HepG2 (cell line): ENCODE data around the gene PSMD5. TPM values are rescaled to one million over a fixed set of nuclear protein-coding genes. Genes with fewer than 3 reads are reported as not detected.

Source experiments
- ARNT ChIP-seq: fragments of 450-650 bp; IDR thresholded peaks from 2 replicates; pipeline ENCODE4 v1.6.1; 2017
- ATAD3A ChIP-seq: sonication (generic); formaldehyde crosslinking; IDR thresholded peaks from 2 replicates; pipeline ENCODE4 v1.4.0; 2020; ENCODE audit warnings: missing genetic modification reagents
- BRD4 ChIP-seq: sonication (generic); formaldehyde crosslinking; IDR thresholded peaks from 2 replicates; pipeline ENCODE4 v1.4.0; 2020; ENCODE audit warnings: missing genetic modification reagents
- GZF1 ChIP-seq: sonication (generic); formaldehyde crosslinking; IDR thresholded peaks from 2 replicates; pipeline ENCODE4 v1.5.1; 2020; ENCODE audit warnings: mild to moderate bottlenecking, missing genetic modification reagents
- KDM6A ChIP-seq: IDR thresholded peaks from 2 replicates; pipeline ENCODE4 v1.6.1; 2016; ENCODE audit warnings: low read depth
- KLF12 ChIP-seq: sonication (generic); formaldehyde crosslinking; IDR thresholded peaks from 2 replicates; pipeline ENCODE4 v1.4.0; 2020; ENCODE audit warnings: missing genetic modification reagents, borderline replicate concordance
- MEF2D ChIP-seq: sonication (generic); formaldehyde crosslinking; IDR thresholded peaks from 2 replicates; pipeline ENCODE4 v1.5.1; 2020; ENCODE audit warnings: mild to moderate bottlenecking, missing genetic modification reagents
- MXD1 ChIP-seq: sonication (generic); formaldehyde crosslinking; IDR thresholded peaks from 2 replicates; pipeline ENCODE4 v1.4.0; 2020; ENCODE audit warnings: mild to moderate bottlenecking, missing genetic modification reagents
- MYNN ChIP-seq: sonication (generic); formaldehyde crosslinking; IDR thresholded peaks from 2 replicates; pipeline ENCODE4 v1.4.0; 2020; ENCODE audit warnings: mild to moderate bottlenecking, low read depth, missing genetic modification reagents
- NCOR1 ChIP-seq: fragments of 200-600 bp; sonication (generic); IDR thresholded peaks from 2 replicates; pipeline ENCODE4 v1.7.0; 2017; ENCODE audit warnings: antibody characterized with exemption, low read length, borderline replicate concordance
- NR2F2 ChIP-seq: IDR thresholded peaks from 2 replicates; pipeline ENCODE4 v1.6.1; 2012; ENCODE audit warnings: low read depth, inconsistent platforms, borderline replicate concordance
- PHF21A ChIP-seq: sonication (generic); formaldehyde crosslinking; IDR thresholded peaks from 2 replicates; pipeline ENCODE4 v1.5.0; 2020; ENCODE audit warnings: mild to moderate bottlenecking, missing genetic modification reagents
- PLSCR1 ChIP-seq: sonication (generic); formaldehyde crosslinking; IDR thresholded peaks from 2 replicates; pipeline ENCODE4 v1.5.0; 2020; ENCODE audit warnings: missing genetic modification reagents, mild to moderate bottlenecking, borderline replicate concordance
- RXRA ChIP-seq: sonication (generic); formaldehyde crosslinking; IDR thresholded peaks from 2 replicates; pipeline ENCODE4 v1.5.1; 2020; ENCODE audit warnings: missing genetic modification reagents
- SETDB1 ChIP-seq: sonication (generic); formaldehyde crosslinking; IDR thresholded peaks from 2 replicates; pipeline ENCODE4 v1.5.1; 2020; ENCODE audit warnings: missing genetic modification reagents, mild to moderate bottlenecking, borderline replicate concordance
- SIX1 ChIP-seq: sonication (generic); formaldehyde crosslinking; IDR thresholded peaks from 2 replicates; pipeline ENCODE4 v1.4.0; 2020; ENCODE audit warnings: missing genetic modification reagents, borderline replicate concordance
- TBX2 ChIP-seq: sonication (generic); formaldehyde crosslinking; IDR thresholded peaks from 2 replicates; pipeline ENCODE4 v1.5.0; 2020; ENCODE audit warnings: missing genetic modification reagents, mild to moderate bottlenecking, borderline replicate concordance
- TEAD3 ChIP-seq: optimal IDR thresholded peaks from 2 replicates; pipeline ENCODE3; 2016; ENCODE audit warnings: borderline replicate concordance
- ZFP36L1 ChIP-seq: sonication (generic); formaldehyde crosslinking; IDR thresholded peaks from 2 replicates; pipeline ENCODE4 v1.8.0; 2022; ENCODE audit warnings: mild to moderate bottlenecking, missing genetic modification reagents, moderate library complexity
- ZFP41 ChIP-seq: sonication (generic); formaldehyde crosslinking; IDR thresholded peaks from 2 replicates; pipeline ENCODE4 v1.4.0; 2020; ENCODE audit warnings: mild to moderate bottlenecking, missing genetic modification reagents, borderline replicate concordance
- ZKSCAN8 ChIP-seq: IDR thresholded peaks from 2 replicates; pipeline ENCODE4 v1.6.1; 2016; ENCODE audit warnings: borderline replicate concordance, missing genetic modification reagents, missing compliant biosample characterization
- ZNF567 ChIP-seq: sonication (generic); formaldehyde crosslinking; IDR thresholded peaks from 2 replicates; pipeline ENCODE4 v1.8.1; 2023; ENCODE audit warnings: mild to moderate bottlenecking, missing genetic modification reagents, borderline replicate concordance
- ZNF615 ChIP-seq: sonication (generic); formaldehyde crosslinking; IDR thresholded peaks from 2 replicates; pipeline ENCODE4 v1.5.0; 2020; ENCODE audit warnings: mild to moderate bottlenecking, missing genetic modification reagents, borderline replicate concordance
- ZSCAN30 ChIP-seq: sonication (generic); formaldehyde crosslinking; IDR thresholded peaks from 2 replicates; pipeline ENCODE4 v1.5.0; 2020; ENCODE audit warnings: mild to moderate bottlenecking, missing genetic modification reagents
- polyA plus RNA-seq, 8 experiments: library from polyadenylated mRNA; depleted of rRNA in 3 of 8; stranded (reverse) in 7 of 8; unstranded in 1 of 8; fragments of >200 nt; fragmentation: Illumina TruSeq in 4 of 8; extraction: Trizol in 4 of 8; gene quantifications; 2 replicates each; pipeline versions ENCODE4 v1.2.1 to v1.2.3, GENCODE V29; 2011 to 2016; ENCODE audit warnings: low read depth in 4 of 8, missing spikeins in 1 of 8, mixed read lengths in 1 of 8; ENCODE audit not compliant: insufficient read depth in 1 of 8
- total RNA-seq, 5 experiments: library from RNA; depleted of rRNA; stranded (reverse); fragments of >200 nt; fragmentation: Illumina TruSeq; extraction: Trizol; gene quantifications; 2 replicates each; pipeline ENCODE4 v1.2.3, GENCODE V29; 2016; ENCODE audit warnings: low read depth in 1 of 5
- TF ChIP-seq, protein P1 (sequence below): sonication (generic); formaldehyde crosslinking; IDR thresholded peaks from 2 replicates; pipeline ENCODE4 v1.8.1; 2023; ENCODE audit warnings: mild to moderate bottlenecking, missing genetic modification reagents
- TF ChIP-seq, protein P2 (sequence below): sonication (generic); formaldehyde crosslinking; IDR thresholded peaks from 2 replicates; pipeline ENCODE4 v1.8.0; 2022; ENCODE audit warnings: mild to moderate bottlenecking, missing genetic modification reagents, borderline replicate concordance
- TF ChIP-seq, protein P3 (sequence below): IDR thresholded peaks from 2 replicates; pipeline ENCODE4 v1.6.1; 2016; ENCODE audit warnings: missing biosample characterization, missing genetic modification reagents, low read depth

The PSMD5 gene
- total and polyA plus RNA-seq, 2 of the 13 experiments (the other 11 are each of a cell fraction or from before 2014, with no cell fraction given): 12.7 to 18.1 TPM

GRCh38 chr9:120778758-120779157 is 64.0 kb downstream of the PSMD5 start (continued):
- TF ChIP-seq, protein P1, sequence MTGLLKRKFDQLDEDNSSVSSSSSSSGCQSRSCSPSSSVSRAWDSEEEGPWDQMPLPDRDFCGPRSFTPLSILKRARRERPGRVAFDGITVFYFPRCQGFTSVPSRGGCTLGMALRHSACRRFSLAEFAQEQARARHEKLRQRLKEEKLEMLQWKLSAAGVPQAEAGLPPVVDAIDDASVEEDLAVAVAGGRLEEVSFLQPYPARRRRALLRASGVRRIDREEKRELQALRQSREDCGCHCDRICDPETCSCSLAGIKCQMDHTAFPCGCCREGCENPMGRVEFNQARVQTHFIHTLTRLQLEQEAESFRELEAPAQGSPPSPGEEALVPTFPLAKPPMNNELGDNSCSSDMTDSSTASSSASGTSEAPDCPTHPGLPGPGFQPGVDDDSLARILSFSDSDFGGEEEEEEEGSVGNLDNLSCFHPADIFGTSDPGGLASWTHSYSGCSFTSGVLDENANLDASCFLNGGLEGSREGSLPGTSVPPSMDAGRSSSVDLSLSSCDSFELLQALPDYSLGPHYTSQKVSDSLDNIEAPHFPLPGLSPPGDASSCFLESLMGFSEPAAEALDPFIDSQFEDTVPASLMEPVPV (CRISPR knock-in tag): no peak
- TF ChIP-seq ZFP36L1 (CRISPR knock-in tag): no peak
- no peak for TF ChIP-seq MEF2D (CRISPR knock-in tag)
- TF ChIP-seq, protein P2, sequence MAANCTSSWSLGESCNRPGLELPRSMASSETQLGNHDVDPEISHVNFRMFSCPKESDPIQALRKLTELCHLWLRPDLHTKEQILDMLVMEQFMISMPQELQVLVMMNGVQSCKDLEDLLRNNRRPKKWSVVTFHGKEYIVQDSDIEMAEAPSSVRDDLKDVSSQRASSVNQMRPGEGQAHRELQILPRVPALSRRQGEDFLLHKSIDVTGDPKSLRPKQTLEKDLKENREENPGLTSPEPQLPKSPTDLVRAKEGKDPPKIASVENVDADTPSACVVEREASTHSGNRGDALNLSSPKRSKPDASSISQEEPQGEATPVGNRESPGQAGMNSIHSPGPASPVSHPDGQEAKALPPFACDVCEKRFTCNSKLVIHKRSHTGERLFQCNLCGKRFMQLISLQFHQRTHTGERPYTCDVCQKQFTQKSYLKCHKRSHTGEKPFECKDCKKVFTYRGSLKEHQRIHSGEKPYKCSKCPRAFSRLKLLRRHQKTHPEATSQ: no peak
- no peak for TF ChIP-seq GZF1 (CRISPR knock-in tag)
- TF ChIP-seq MXD1 (CRISPR knock-in tag): no peak
- peak; percentile 66; the same call in 1 of the 2 replicates for TF ChIP-seq KDM6A (CRISPR knock-in tag)
- peak; percentile 82 for TF ChIP-seq TEAD3 (CRISPR knock-in tag)
- 0 out of 2 replicates have a peak, but pooled peaks have one; percentile 50 for TF ChIP-seq ZNF615 (CRISPR knock-in tag)
- no peak for TF ChIP-seq ZFP41 (CRISPR knock-in tag)
- no peak for TF ChIP-seq ATAD3A
- 0 out of 2 replicates have a peak, but pooled peaks have one; percentile 55 for TF ChIP-seq NR2F2
- TF ChIP-seq ZNF567 (CRISPR knock-in tag): no peak
- no peak for TF ChIP-seq ARNT
- TF ChIP-seq RXRA (CRISPR knock-in tag): no peak; the same call in 1 of the 2 replicates
- peak; percentile 52; the same call in 1 of the 2 replicates for TF ChIP-seq SIX1
- no peak for TF ChIP-seq MYNN
- no peak for TF ChIP-seq ZSCAN30 (CRISPR knock-in tag)
- TF ChIP-seq BRD4 (CRISPR knock-in tag): no peak
- no peak for TF ChIP-seq SETDB1 (CRISPR knock-in tag)
- TF ChIP-seq, protein P3, sequence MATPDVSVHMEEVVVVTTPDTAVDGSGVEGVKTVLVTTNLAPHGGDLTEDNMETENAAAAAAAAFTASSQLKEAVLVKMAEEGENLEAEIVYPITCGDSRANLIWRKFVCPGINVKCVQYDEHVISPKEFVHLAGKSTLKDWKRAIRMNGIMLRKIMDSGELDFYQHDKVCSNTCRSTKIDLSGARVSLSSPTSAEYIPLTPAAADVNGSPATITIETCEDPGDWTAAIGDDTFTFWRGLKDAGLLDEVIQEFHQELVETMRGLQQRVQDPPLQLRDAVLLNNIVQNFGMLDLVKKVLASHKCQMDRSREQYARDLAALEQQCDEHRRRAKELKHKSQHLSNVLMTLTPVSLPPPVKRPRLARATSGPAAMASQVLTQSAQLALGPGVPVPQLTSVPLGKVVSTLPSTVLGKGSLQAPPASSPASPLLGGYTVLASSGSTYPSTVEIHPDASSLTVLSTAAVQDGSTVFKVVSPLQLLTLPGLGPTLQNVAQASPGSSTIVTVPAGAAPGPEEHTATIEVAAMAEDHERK (CRISPR knock-in tag): no peak
- TF ChIP-seq ZKSCAN8 (CRISPR knock-in tag): peak; percentile 80; the same call in 1 of the 2 replicates
- no peak; the same call in none of the 2 replicates for TF ChIP-seq TBX2 (CRISPR knock-in tag)
- TF ChIP-seq PLSCR1 (CRISPR knock-in tag): no peak
- TF ChIP-seq PHF21A (CRISPR knock-in tag): 0 out of 2 replicates have a peak, but pooled peaks have one; percentile 46
- TF ChIP-seq KLF12 (CRISPR knock-in tag): no peak
- TF ChIP-seq NCOR1: peak; percentile 49; the same call in 1 of the 2 replicates
